CD14-positive monocyte (primary cell): ENCODE data around the gene YES1. TPM values are rescaled to one million over a fixed set of nuclear protein-coding genes. Genes with fewer than 3 reads are reported as not detected.

ENCODE experiments used
- DNase-seq, 3 donors: peaks; one replicate each; pipeline ENCODE4 v3.0.0-alpha.2; 2011 to 2022
- H2AFZ ChIP-seq: 2 replicates; pipeline ENCODE4 v1.6.0; 2012; ENCODE audit warnings: mild to moderate bottlenecking, low read depth, low read length, inconsistent platforms; ENCODE audit not compliant: insufficient read depth, poor library complexity, severe bottlenecking
- H3K27ac ChIP-seq, 2 donors: 1 replicate in 1 of 2; 2 replicates in 1 of 2; pipeline ENCODE4 v1.5.1; 2012 to 2013; ENCODE audit warnings: low read length in 2 of 2, control low read depth in 1 of 2, inconsistent platforms in 1 of 2, low read depth in 1 of 2, mild to moderate bottlenecking in 1 of 2
- H3K27me3 ChIP-seq, 2 donors: one replicate each; pipeline versions ENCODE4 v1.6.0 to v1.6.1; 2011 to 2013; ENCODE audit warnings: low read length in 2 of 2; ENCODE audit not compliant: control insufficient read depth in 2 of 2, insufficient read depth in 2 of 2
- H3K36me3 ChIP-seq, 2 donors: replicated peaks in 1 of 2; 1 replicate in 1 of 2; 2 replicates in 1 of 2; pipeline versions ENCODE4 v1.5.1 to v1.6.1; 2012 to 2013; ENCODE audit warnings: low read length in 2 of 2, control low read depth in 1 of 2, inconsistent platforms in 1 of 2, mild to moderate bottlenecking in 1 of 2; ENCODE audit not compliant: insufficient read depth in 2 of 2, control insufficient read depth in 1 of 2
- H3K4me1 ChIP-seq, 2 donors: 1 replicate in 1 of 2; 2 replicates in 1 of 2; pipeline versions ENCODE4 v1.5.1 to v1.6.1; 2012 to 2013; ENCODE audit warnings: low read length in 2 of 2, control low read depth in 1 of 2, inconsistent platforms in 1 of 2, mild to moderate bottlenecking in 1 of 2, moderate library complexity in 1 of 2; ENCODE audit not compliant: insufficient read depth in 2 of 2, control insufficient read depth in 1 of 2
- H3K4me2 ChIP-seq: replicated peaks from 2 replicates; pipeline ENCODE3; 2012; ENCODE audit warnings: low read length, moderate library complexity, mild to moderate bottlenecking; ENCODE audit not compliant: poor library complexity, severe bottlenecking; ENCODE audit errors: extremely low read depth
- H3K4me3 ChIP-seq, 3 experiments: fragments of 200-600 bp in 1 of 3; sonication (generic) in 1 of 3; replicated peaks in 1 of 3; 1 replicate in 2 of 3; 2 replicates in 1 of 3; pipeline ENCODE4 v1.5.1; 2011 to 2013; ENCODE audit warnings: low read length in 3 of 3, mild to moderate bottlenecking in 3 of 3, control low read depth in 2 of 3, low read depth in 2 of 3, inconsistent platforms in 1 of 3, moderate library complexity in 1 of 3
- H3K79me2 ChIP-seq: 2 replicates; pipeline ENCODE4 v1.6.0; 2012; ENCODE audit warnings: mild to moderate bottlenecking, control low read depth, inconsistent platforms, low read length, moderate library complexity; ENCODE audit not compliant: insufficient read depth
- H3K9ac ChIP-seq: 2 replicates; pipeline ENCODE4 v1.6.0; 2017; ENCODE audit warnings: low read length, mild to moderate bottlenecking; ENCODE audit not compliant: insufficient read depth, poor library complexity, severe bottlenecking
- H3K9me3 ChIP-seq, 2 donors: replicated peaks in 1 of 2; 1 replicate in 1 of 2; 2 replicates in 1 of 2; pipeline versions ENCODE4 v1.5.1 to v1.6.1; 2012 to 2013; ENCODE audit warnings: low read length in 2 of 2, control low read depth in 1 of 2; ENCODE audit not compliant: control insufficient read depth in 1 of 2, insufficient read depth in 1 of 2
- H4K20me1 ChIP-seq: 2 replicates; pipeline ENCODE4 v1.6.0; 2012; ENCODE audit warnings: mild to moderate bottlenecking, low read length, control low read depth, moderate library complexity; ENCODE audit not compliant: insufficient read depth
- H3K27ac Mint-ChIP-seq, 7 donors: one replicate each; pipeline ENCODE4 v1.8.0; 2020; ENCODE audit warnings: mild to moderate bottlenecking in 7 of 7, mixed read lengths in 7 of 7, moderate library complexity in 6 of 7, inconsistent platforms in 2 of 7
- H3K27me3 Mint-ChIP-seq, 3 donors: one replicate each; pipeline ENCODE4 v1.8.0; 2021 to 2022; ENCODE audit warnings: low read depth in 3 of 3, mild to moderate bottlenecking in 3 of 3, mixed read lengths in 3 of 3, moderate library complexity in 3 of 3, inconsistent platforms in 1 of 3
- H3K36me3 Mint-ChIP-seq, 2 donors: one replicate each; pipeline ENCODE4 v1.8.0; 2020; ENCODE audit warnings: mixed read lengths in 2 of 2, inconsistent platforms in 1 of 2, mild to moderate bottlenecking in 1 of 2
- H3K4me1 Mint-ChIP-seq: one replicate; pipeline ENCODE4 v1.8.0; 2020; ENCODE audit warnings: mild to moderate bottlenecking, mixed read lengths
- H3K4me3 Mint-ChIP-seq, 2 donors: one replicate each; pipeline ENCODE4 v1.8.0; 2020; ENCODE audit warnings: mild to moderate bottlenecking in 2 of 2, mixed read lengths in 2 of 2, moderate library complexity in 1 of 2
- H3K9me3 Mint-ChIP-seq, 7 donors: one replicate each; pipeline ENCODE4 v1.8.0; 2020 to 2022; ENCODE audit warnings: mixed read lengths in 7 of 7, mild to moderate bottlenecking in 6 of 7, moderate library complexity in 6 of 7, inconsistent platforms in 2 of 7
- WGBS: methylation state at CpG from one replicate; pipeline ENCODE4 v1.1.5; 2013; ENCODE audit warnings: missing lambda C conversion rate; ENCODE audit not compliant: insufficient coverage; 5-methylcytosine and 5-hydroxymethylcytosine counted together
- intact Hi-C, 2 donors: fragments of 100-400 bp; cut with micrococcal nuclease; formaldehyde crosslinking; loops; one replicate each; pipeline versions ENCODE4 v1.15.0 to v1.15.1; 2023
- polyA plus RNA-seq, 3 donors: library from polyadenylated mRNA; depleted of rRNA in 1 of 3; unstranded in 2 of 3; stranded (reverse) in 1 of 3; fragments of 300-500 nt in 2 of 3; fragments of >200 nt in 1 of 3; fragmentation: Illumina TruSeq in 2 of 3; gene quantifications; 1 replicate in 2 of 3; 2 replicates in 1 of 3; pipeline ENCODE4 v1.2.3, GENCODE V29; 2012 to 2021
- TF ChIP-seq, protein P1 (sequence below): fragments of 200-600 bp; IDR thresholded peaks from one replicate; pipeline ENCODE4 v1.8.0; 2022; ENCODE audit warnings: antibody characterized with exemption, mild to moderate bottlenecking

Gene YES1
- polyA plus RNA-seq, 3 donors = not detected

DNA sequence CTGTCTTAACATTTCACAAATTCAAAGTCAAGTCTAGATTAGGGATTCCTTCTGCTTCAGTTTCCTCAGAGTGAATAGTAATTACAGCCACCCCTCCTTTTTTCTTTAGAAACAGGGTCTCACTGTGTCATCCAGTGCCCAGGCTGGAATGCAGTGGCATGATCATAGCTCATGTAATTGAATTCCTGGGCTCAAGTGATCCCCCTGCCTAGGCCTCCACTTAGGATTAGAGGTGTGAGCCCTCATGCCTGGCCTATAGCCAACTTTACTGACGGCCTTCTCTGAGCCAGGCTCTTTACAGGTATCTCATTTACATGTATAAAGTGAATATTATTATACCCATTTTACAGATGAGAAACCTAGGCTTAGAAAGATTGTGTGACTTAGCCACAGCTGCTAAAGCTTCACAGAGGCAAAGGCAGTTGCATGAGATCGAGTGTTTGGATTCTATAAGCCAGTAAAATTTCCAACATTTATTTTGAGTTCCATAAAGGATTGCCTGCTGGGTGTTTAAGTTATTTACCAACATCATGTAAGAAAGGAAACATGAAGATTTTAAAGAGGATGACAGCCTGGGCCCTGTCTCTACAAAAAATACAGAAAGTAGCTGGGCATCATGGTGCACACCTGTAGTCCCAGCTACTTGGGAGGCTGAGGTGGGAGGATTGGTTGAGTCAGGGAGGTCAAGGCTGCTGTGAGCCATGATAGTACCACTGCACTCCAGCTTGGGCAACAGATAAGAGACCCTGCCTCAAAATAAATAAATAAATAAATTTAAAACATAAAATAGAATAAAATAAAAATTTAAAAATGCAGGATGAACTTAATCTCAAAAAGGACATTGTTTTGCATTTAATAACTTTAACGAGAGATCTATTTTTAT lies 101.4 kb downstream of the YES1 start:
- peaks cover 7% of the 10 kb centered on the region for H3K4me1 Mint-ChIP-seq
- Histone ChIP-seq H3K9me3 (peaks cover 0 to 5% of the 10 kb centered on the region in 2 donors), H2AFZ (peak overlapping the region; percentile 67), H3K4me3 (peak overlapping the region in 2 of 3 experiments; percentile 77 to 91), H3K36me3 (no peaks in the 10 kb centered on the region), H3K9ac (peak overlapping the region; percentile 73), H3K4me2 (peak overlapping the region; percentile 86), H3K79me2 (peaks cover 19% of the 10 kb centered on the region), H4K20me1 (no peaks in the 10 kb centered on the region), H3K27me3 (peaks cover 6 to 19% of the 10 kb centered on the region in 2 donors), H3K4me1 (peaks cover 6 to 13% of the 10 kb centered on the region in 2 donors), H3K27ac (no peak overlapping the region)
- DNase-seq = no peak
- TF ChIP-seq, protein P1, sequence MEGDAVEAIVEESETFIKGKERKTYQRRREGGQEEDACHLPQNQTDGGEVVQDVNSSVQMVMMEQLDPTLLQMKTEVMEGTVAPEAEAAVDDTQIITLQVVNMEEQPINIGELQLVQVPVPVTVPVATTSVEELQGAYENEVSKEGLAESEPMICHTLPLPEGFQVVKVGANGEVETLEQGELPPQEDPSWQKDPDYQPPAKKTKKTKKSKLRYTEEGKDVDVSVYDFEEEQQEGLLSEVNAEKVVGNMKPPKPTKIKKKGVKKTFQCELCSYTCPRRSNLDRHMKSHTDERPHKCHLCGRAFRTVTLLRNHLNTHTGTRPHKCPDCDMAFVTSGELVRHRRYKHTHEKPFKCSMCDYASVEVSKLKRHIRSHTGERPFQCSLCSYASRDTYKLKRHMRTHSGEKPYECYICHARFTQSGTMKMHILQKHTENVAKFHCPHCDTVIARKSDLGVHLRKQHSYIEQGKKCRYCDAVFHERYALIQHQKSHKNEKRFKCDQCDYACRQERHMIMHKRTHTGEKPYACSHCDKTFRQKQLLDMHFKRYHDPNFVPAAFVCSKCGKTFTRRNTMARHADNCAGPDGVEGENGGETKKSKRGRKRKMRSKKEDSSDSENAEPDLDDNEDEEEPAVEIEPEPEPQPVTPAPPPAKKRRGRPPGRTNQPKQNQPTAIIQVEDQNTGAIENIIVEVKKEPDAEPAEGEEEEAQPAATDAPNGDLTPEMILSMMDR = no peak
- peaks cover 0 to 10% (median 4%) of the 10 kb centered on the region in 7 donors for H3K9me3 Mint-ChIP-seq
- peaks cover 17 to 21% of the 10 kb centered on the region in 2 donors for H3K36me3 Mint-ChIP-seq
- H3K27ac Mint-ChIP-seq = peak overlapping the region in 5 of 7 donors; percentile 42 to 98 (median 93)
- intact Hi-C loops = loop anchor here in 1 of 2 donors (5.0 kb wide), 2 partner anchors 38 to 443 kb away; partner anchors contain the start of gene THOC1
- no CpG with 5 or more reads among the region's 3 CpGs for WGBS
- H3K27me3 Mint-ChIP-seq = peaks cover 22 to 38% (median 28%) of the 10 kb centered on the region in 3 donors
- H3K4me3 Mint-ChIP-seq = peak overlapping the region; percentile 86 to 92

DNA sequence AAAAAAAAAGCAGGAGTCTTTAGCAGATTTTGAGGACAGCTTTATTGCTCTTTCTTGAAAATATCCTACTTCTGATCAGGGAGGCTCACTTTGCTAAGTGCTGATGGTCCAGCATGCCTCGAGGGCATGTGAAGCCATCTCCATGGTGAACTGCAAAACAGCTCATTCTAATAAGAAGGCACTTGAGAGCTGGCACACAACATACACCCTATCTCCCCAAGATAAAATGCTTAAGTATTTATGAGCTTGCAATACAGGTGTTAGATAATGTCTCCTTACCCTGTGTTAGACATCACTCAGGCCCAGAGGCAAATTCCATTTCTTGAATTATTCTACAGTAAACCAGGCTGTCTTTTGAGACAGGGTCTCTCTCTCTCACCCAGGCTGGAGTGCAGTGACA lies 102.3 kb downstream of the YES1 start:
- H3K79me2 ChIP-seq = peaks cover 19% of the 10 kb centered on the region
- H3K27me3 Mint-ChIP-seq = peaks cover 18 to 31% (median 23%) of the 10 kb centered on the region in 3 donors
- H3K27ac Mint-ChIP-seq = peak overlapping the region in 1 of 7 donors; percentile 12

More for the DNA sequence above, 102.3 kb downstream of the YES1 start:
- Mint-ChIP-seq H3K4me3 (no peak overlapping the region), H3K4me1 (peaks cover 7% of the 10 kb centered on the region), H3K9me3 (peaks cover 0 to 10% (median 4%) of the 10 kb centered on the region in 7 donors), H3K36me3 (peaks cover 26 to 30% of the 10 kb centered on the region in 2 donors)
- Histone ChIP-seq H3K27me3 (peaks cover 5 to 15% of the 10 kb centered on the region in 2 donors), H3K9ac (no peak overlapping the region), H3K36me3 (no peaks in the 10 kb centered on the region), H3K9me3 (peaks cover 0 to 5% of the 10 kb centered on the region in 2 donors), H2AFZ (no peak overlapping the region), H3K4me2 (no peak overlapping the region), H4K20me1 (no peaks in the 10 kb centered on the region), H3K27ac (no peak overlapping the region), H3K4me3 (no peak overlapping the region), H3K4me1 (peaks cover 6 to 13% of the 10 kb centered on the region in 2 donors)
- intact Hi-C loops = loop anchor here in 1 of 2 donors (5.0 kb wide), 2 partner anchors 37 to 442 kb away; partner anchors contain the start of gene THOC1
- WGBS = 100% methylated on average over 1 of the region's 1 CpG
- no peak for DNase-seq
- TF ChIP-seq, protein P1 = no peak
